Caco-2 (cell line): Measurements from ENCODE around the gene ELMO2. TPM values are rescaled to one million over a fixed set of nuclear protein-coding genes. Genes with fewer than 3 reads are reported as not detected.

Source experiments
- BruUV-seq: library from RNA; stranded (reverse); fragments of 400-500 nt; replicated peaks from 2 replicates; lab custom pipeline; 2021; lab: Mats Ljungman, UMichigan
- CTCF ChIA-PET: fragments of 300-600 bp; sonication (Branson Sonifier 250); formaldehyde crosslinking; loops from one replicate; lab custom pipeline; 2022; ENCODE audit warnings: antibody characterized with exemption; lab: Charles Lee
- POLR2A ChIA-PET: fragments of 300-600 bp; sonication (Branson Sonifier 250); formaldehyde crosslinking; loops from one replicate; lab custom pipeline; 2022; ENCODE audit warnings: antibody characterized with exemption; lab: Charles Lee
- DNase-seq, 2 experiments: peaks; one replicate each; pipeline versions ENCODE4 v3.0.0 to v3.0.0-alpha.2; 2020 to 2022
- H3K27me3 ChIP-seq: replicated peaks from 2 replicates; pipeline ENCODE4 v1.6.0; 2011; ENCODE audit warnings: low read length; ENCODE audit not compliant: control insufficient read depth, insufficient read depth
- H3K36me3 ChIP-seq: 2 replicates; pipeline ENCODE4 v1.5.1; 2011; ENCODE audit warnings: low read length; ENCODE audit not compliant: control insufficient read depth, insufficient read depth
- H3K4me1 ChIP-seq: fragments of 250-450 bp; sonication (Bioruptor Pico); 2 replicates; pipeline ENCODE4 v1.5.1; 2020; ENCODE audit warnings: mild to moderate bottlenecking
- H3K4me3 ChIP-seq: 2 replicates; pipeline ENCODE4 v1.5.1; 2011; ENCODE audit warnings: low read depth, mild to moderate bottlenecking, control low read depth, low read length
- H3K9me3 ChIP-seq: fragments of 250-450 bp; sonication (Bioruptor Pico); 2 replicates; pipeline ENCODE4 v1.5.1; 2020; ENCODE audit warnings: mild to moderate bottlenecking, moderate library complexity
- H3K27ac Mint-ChIP-seq: one replicate; pipeline ENCODE4 v1.8.0; 2022; ENCODE audit warnings: mixed read lengths; ENCODE audit not compliant: unreplicated experiment
- H3K27me3 Mint-ChIP-seq: one replicate; pipeline ENCODE4 v1.8.0; 2022; ENCODE audit warnings: mixed read lengths; ENCODE audit not compliant: insufficient read depth, unreplicated experiment
- H3K36me3 Mint-ChIP-seq: one replicate; pipeline ENCODE4 v1.8.0; 2022; ENCODE audit warnings: mild to moderate bottlenecking, mixed read lengths; ENCODE audit not compliant: insufficient read depth, unreplicated experiment
- H3K4me1 Mint-ChIP-seq: one replicate; pipeline ENCODE4 v1.8.0; 2022; ENCODE audit warnings: low read depth, mixed read lengths; ENCODE audit not compliant: unreplicated experiment
- H3K4me3 Mint-ChIP-seq: one replicate; pipeline ENCODE4 v1.8.0; 2022; ENCODE audit warnings: mild to moderate bottlenecking, moderate library complexity, mixed read lengths; ENCODE audit not compliant: unreplicated experiment
- H3K9me3 Mint-ChIP-seq: one replicate; pipeline ENCODE4 v1.8.0; 2022; ENCODE audit warnings: mixed read lengths; ENCODE audit not compliant: unreplicated experiment
- intact Hi-C: fragments of 100-400 bp; cut with micrococcal nuclease; formaldehyde crosslinking; loops from one replicate; pipeline ENCODE4 v1.10.0; 2022; ENCODE audit not compliant: unreplicated experiment
- total RNA-seq: library from RNA; stranded (reverse); gene quantifications from 2 replicates; pipeline ENCODE4 v1.2.3, GENCODE V29; 2022
- TF ChIP-seq, protein P1 (sequence below), 2 experiments: fragments of 200-600 bp in 1 of 2; IDR thresholded peaks; 1 replicate in 1 of 2; 2 replicates in 1 of 2; pipeline versions ENCODE4 v1.5.1 to v1.8.0; 2011 to 2022; ENCODE audit warnings: antibody characterized with exemption in 1 of 2, control low read depth in 1 of 2, inconsistent platforms in 1 of 2, low read depth in 1 of 2, low read length in 1 of 2, mild to moderate bottlenecking in 1 of 2, moderate library complexity in 1 of 2; ENCODE audit not compliant: insufficient read depth in 1 of 2, severe bottlenecking in 1 of 2, unreplicated experiment in 1 of 2

The ELMO2 gene
- total RNA-seq, 1 experiment from 2014 or later: 82.4 TPM

- Mint-ChIP-seq H3K27me3 (no peaks in the 10 kb centered on the region), H3K4me3 (no peak overlapping the region), H3K27ac (no peak overlapping the region), H3K4me1 (peaks cover 8% of the 10 kb centered on the region), H3K9me3 (no peaks in the 10 kb centered on the region), H3K36me3 (peaks cover 16% of the 10 kb centered on the region)
- no TSS peak for BruUV-seq
- intact Hi-C loops: no loop called here
- H3K9me3 ChIP-seq: no peaks in the 10 kb centered on the region
- ChIA-PET POLR2A (no interaction called here), CTCF (no interaction called here)
- H3K4me3 ChIP-seq: no peak overlapping the region
- peaks cover 8% of the 10 kb centered on the region; the same call in 1 of the 2 replicates for H3K4me1 ChIP-seq
- no peaks in the 10 kb centered on the region for H3K27me3 ChIP-seq
- no peak for DNase-seq
- TF ChIP-seq, protein P1, sequence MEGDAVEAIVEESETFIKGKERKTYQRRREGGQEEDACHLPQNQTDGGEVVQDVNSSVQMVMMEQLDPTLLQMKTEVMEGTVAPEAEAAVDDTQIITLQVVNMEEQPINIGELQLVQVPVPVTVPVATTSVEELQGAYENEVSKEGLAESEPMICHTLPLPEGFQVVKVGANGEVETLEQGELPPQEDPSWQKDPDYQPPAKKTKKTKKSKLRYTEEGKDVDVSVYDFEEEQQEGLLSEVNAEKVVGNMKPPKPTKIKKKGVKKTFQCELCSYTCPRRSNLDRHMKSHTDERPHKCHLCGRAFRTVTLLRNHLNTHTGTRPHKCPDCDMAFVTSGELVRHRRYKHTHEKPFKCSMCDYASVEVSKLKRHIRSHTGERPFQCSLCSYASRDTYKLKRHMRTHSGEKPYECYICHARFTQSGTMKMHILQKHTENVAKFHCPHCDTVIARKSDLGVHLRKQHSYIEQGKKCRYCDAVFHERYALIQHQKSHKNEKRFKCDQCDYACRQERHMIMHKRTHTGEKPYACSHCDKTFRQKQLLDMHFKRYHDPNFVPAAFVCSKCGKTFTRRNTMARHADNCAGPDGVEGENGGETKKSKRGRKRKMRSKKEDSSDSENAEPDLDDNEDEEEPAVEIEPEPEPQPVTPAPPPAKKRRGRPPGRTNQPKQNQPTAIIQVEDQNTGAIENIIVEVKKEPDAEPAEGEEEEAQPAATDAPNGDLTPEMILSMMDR (IDR thresholded peaks at IDR 0.05; ENCODE audit: insufficient read depth in 1 of 2, low read depth in 1 of 2, low read length in 1 of 2, severe bottlenecking in 1 of 2, unreplicated experiment in 1 of 2): no peak
- no peaks in the 10 kb centered on the region for H3K36me3 ChIP-seq
Measured at GRCh38 chr20:46401478-46401860, 4.9 kb downstream of the ELMO2 start.

GRCh38 chr20:46400828-46401477, 5.5 kb downstream of the ELMO2 start:
- ChIA-PET POLR2A (no interaction called here), CTCF (no interaction called here)
- Histone ChIP-seq H3K36me3 (no peaks in the 10 kb centered on the region), H3K4me1 (peaks cover 8% of the 10 kb centered on the region; the same call in 1 of the 2 replicates), H3K27me3 (no peaks in the 10 kb centered on the region), H3K4me3 (no peak overlapping the region), H3K9me3 (no peaks in the 10 kb centered on the region)
- TF ChIP-seq, protein P1 (IDR thresholded peaks at IDR 0.05; ENCODE audit: insufficient read depth in 1 of 2, low read depth in 1 of 2, low read length in 1 of 2, severe bottlenecking in 1 of 2, unreplicated experiment in 1 of 2): no peak
- no peaks in the 10 kb centered on the region for H3K9me3 Mint-ChIP-seq
- intact Hi-C loops: no loop called here
- H3K4me1 Mint-ChIP-seq: peaks cover 8% of the 10 kb centered on the region
- DNase-seq: no peak
- no peaks in the 10 kb centered on the region for H3K27me3 Mint-ChIP-seq
- H3K27ac Mint-ChIP-seq: no peak overlapping the region
- BruUV-seq: no TSS peak
- no peak overlapping the region for H3K4me3 Mint-ChIP-seq
- H3K36me3 Mint-ChIP-seq: peaks cover 12% of the 10 kb centered on the region

DNA sequence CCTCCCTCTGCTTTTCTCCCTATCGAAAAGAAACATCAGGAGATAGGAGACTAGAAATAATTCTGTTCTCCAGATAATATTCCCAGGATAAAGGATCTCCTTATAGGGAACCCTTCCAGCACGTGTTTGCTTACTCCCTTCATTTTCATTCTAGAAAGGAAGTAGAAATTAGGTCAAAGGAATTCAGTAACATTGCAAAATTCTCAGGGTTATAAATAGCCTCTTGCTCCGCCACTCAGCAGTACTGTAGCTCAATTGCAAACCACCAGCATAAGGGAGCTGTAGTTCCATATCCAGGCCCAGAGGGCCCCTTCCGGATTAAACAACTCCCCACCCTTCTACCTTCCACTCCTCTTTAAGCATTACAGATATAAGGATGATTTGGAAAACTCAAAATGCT, 6.2 kb downstream of the ELMO2 start:
- H3K4me3 Mint-ChIP-seq: no peak overlapping the region

More for the DNA sequence above, 6.2 kb downstream of the ELMO2 start:
- peaks cover 5% of the 10 kb centered on the region for H3K4me1 Mint-ChIP-seq
- intact Hi-C loops: no loop called here
- no TSS peak for BruUV-seq
- Histone ChIP-seq H3K4me3 (no peak overlapping the region), H3K4me1 (peaks cover 4% of the 10 kb centered on the region; the same call in 1 of the 2 replicates), H3K27me3 (no peaks in the 10 kb centered on the region), H3K9me3 (no peaks in the 10 kb centered on the region), H3K36me3 (0 out of 2 replicates have a peak, but pooled peaks cover 1% of the 10 kb centered on the region)
- H3K9me3 Mint-ChIP-seq: no peaks in the 10 kb centered on the region
- POLR2A ChIA-PET: no interaction called here
- TF ChIP-seq, protein P1 (IDR thresholded peaks at IDR 0.05; ENCODE audit: insufficient read depth in 1 of 2, low read depth in 1 of 2, low read length in 1 of 2, severe bottlenecking in 1 of 2, unreplicated experiment in 1 of 2): no peak
- CTCF ChIA-PET: interaction anchor here (0.7 kb wide), 1 partner anchor 22 kb away, joined by 3 read pairs; no protein-coding TSS in a partner anchor
- no peak overlapping the region for H3K27ac Mint-ChIP-seq
- H3K36me3 Mint-ChIP-seq: peaks cover 12% of the 10 kb centered on the region
- no peaks in the 10 kb centered on the region for H3K27me3 Mint-ChIP-seq
- no peak for DNase-seq
